Gastroesophageal sphincter (tissue), 3 donors: ENCODE measurements around the gene NSD2.

ENCODE experiments used
- EP300 ChIP-seq: sonication (generic); formaldehyde crosslinking; IDR thresholded peaks from one replicate; pipeline ENCODE4 v1.6.1; 2017; ENCODE audit warnings: antibody characterized with exemption, mild to moderate bottlenecking
- POLR2A ChIP-seq, 2 donors: fragments of 450-650 bp; IDR thresholded peaks; one replicate each; pipeline ENCODE4 v1.6.1; 2017; ENCODE audit warnings: antibody characterized with exemption in 2 of 2, mild to moderate bottlenecking in 2 of 2, moderate library complexity in 1 of 2
- TF ChIP-seq, protein P1 (sequence below), 4 experiments: fragments of 200-600 bp in 2 of 4; fragments of 450-650 bp in 2 of 4; sonication (generic) in 1 of 4; IDR thresholded peaks; one replicate each; pipeline ENCODE4 v1.5.1; 2017 to 2019; ENCODE audit warnings: antibody characterized with exemption in 4 of 4, mild to moderate bottlenecking in 2 of 4, moderate library complexity in 2 of 4

DNA sequence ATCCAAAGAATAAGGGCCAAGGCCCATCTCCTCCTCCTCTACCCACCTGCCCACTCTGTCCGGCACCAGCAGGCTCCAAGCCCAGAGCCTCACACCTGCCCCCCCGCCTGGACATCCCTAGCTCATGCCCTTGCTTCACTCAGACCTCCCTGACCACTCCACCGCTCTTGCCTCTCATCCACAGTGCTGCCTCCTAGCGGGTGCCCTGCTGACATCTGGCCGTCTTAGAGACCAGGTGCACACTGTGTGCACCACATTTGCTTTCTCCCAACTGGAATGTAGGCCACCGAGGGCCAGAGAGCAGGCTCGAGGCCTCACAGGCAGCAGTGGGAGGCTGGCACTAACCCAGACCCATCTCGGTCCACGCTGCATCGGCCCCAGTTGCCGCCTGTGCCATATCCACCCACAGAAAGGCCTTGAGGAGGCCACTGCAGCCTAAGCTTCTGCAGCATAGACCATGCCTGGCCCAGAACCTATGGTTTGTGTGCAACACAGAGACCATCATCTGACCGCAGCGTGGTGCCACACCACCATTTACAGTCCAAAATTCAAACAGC is 28.8 kb upstream of the NSD2 start:
- TF ChIP-seq EP300 (no peak), POLR2A (IDR thresholded peaks at IDR 0.05) (no peak)
- TF ChIP-seq, protein P1, sequence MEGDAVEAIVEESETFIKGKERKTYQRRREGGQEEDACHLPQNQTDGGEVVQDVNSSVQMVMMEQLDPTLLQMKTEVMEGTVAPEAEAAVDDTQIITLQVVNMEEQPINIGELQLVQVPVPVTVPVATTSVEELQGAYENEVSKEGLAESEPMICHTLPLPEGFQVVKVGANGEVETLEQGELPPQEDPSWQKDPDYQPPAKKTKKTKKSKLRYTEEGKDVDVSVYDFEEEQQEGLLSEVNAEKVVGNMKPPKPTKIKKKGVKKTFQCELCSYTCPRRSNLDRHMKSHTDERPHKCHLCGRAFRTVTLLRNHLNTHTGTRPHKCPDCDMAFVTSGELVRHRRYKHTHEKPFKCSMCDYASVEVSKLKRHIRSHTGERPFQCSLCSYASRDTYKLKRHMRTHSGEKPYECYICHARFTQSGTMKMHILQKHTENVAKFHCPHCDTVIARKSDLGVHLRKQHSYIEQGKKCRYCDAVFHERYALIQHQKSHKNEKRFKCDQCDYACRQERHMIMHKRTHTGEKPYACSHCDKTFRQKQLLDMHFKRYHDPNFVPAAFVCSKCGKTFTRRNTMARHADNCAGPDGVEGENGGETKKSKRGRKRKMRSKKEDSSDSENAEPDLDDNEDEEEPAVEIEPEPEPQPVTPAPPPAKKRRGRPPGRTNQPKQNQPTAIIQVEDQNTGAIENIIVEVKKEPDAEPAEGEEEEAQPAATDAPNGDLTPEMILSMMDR (IDR thresholded peaks at IDR 0.05) = no peak
